ENCODE data around the gene MYL6. TPM values are rescaled to one million over a fixed set of nuclear protein-coding genes. Genes with fewer than 3 reads are reported as not detected.

MYL6 gene
- total RNA-seq, 4 donors from 2014 or later = 1,110 to 2,359 (median 1,915) TPM

DNA sequence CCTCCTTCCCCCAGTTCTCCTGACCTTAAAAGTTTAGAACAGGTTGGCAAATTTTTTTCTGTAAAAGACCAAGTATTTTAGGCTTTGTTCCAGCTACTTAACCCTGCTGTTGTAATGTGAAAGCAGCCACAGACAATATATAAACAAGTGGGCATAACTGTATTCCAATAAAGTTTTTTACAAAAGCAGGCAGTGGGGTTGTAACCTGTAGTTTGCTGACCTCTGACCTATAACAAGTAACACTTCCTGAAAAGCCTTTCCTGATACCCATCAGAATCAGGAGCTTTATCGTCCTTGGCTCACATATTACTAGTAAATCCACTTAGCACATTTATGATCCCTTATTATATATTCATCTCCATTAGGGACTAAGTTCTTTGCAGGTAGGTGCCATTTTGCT is 44.2 kb downstream of the MYL6 start:
- intact Hi-C loops (cut with DNase I) = loop anchor here (10.0 kb wide), 1 partner anchor 262 kb away; the partner anchor contains the start of gene SPRYD4
- Histone ChIP-seq H3K4me1 (peaks cover 0 to 5% of the 10 kb centered on the region in 2 donors), H3K9me3 (no peaks in the 10 kb centered on the region), H3K4me3 (replicated peaks in 1 of 3) (no peak overlapping the region), H3K27me3 (no peaks in the 10 kb centered on the region), H3K27ac (peak overlapping the region in 1 of 3 donors; percentile 37), H3K36me3 (peaks cover 18 to 22% of the 10 kb centered on the region in 2 donors)
- DNase-seq = no peak
- 56 to 64% methylated on average over 1 of the region's 1 CpG for WGBS, 2 donors
- TF ChIP-seq, protein P1, sequence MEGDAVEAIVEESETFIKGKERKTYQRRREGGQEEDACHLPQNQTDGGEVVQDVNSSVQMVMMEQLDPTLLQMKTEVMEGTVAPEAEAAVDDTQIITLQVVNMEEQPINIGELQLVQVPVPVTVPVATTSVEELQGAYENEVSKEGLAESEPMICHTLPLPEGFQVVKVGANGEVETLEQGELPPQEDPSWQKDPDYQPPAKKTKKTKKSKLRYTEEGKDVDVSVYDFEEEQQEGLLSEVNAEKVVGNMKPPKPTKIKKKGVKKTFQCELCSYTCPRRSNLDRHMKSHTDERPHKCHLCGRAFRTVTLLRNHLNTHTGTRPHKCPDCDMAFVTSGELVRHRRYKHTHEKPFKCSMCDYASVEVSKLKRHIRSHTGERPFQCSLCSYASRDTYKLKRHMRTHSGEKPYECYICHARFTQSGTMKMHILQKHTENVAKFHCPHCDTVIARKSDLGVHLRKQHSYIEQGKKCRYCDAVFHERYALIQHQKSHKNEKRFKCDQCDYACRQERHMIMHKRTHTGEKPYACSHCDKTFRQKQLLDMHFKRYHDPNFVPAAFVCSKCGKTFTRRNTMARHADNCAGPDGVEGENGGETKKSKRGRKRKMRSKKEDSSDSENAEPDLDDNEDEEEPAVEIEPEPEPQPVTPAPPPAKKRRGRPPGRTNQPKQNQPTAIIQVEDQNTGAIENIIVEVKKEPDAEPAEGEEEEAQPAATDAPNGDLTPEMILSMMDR (IDR thresholded peaks at IDR 0.05) = no peak
- no peak for TF ChIP-seq POLR2A (IDR thresholded peaks at IDR 0.05)

DNA sequence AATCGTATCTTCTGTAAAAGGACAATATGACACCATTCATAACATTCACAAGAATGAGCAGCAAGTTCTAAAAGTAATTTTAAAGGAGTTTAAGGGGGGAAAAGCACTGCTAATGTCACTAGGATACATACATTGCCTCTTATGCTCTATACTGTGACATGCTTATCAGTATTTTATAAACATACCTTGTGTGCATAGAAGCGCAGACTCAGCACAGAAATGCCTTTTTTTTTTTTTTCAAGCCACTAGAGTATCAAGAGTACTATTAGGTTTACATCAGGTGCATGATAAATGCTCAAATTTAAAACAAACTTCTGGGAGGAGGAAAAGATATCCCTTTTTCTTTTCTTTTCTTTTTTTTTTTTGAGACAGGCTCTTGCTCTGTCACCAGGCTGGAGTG is 44.7 kb downstream of the MYL6 start:
- Histone ChIP-seq H3K4me3 (replicated peaks in 1 of 3) (no peak overlapping the region), H3K36me3 (peaks cover 22 to 27% of the 10 kb centered on the region in 2 donors), H3K9me3 (no peaks in the 10 kb centered on the region), H3K27me3 (no peaks in the 10 kb centered on the region), H3K4me1 (peaks cover 0 to 5% of the 10 kb centered on the region in 2 donors), H3K27ac (no peak overlapping the region)
- intact Hi-C loops (cut with DNase I) = loop anchor here (10.0 kb wide), 1 partner anchor 262 kb away; the partner anchor contains the start of gene SPRYD4
- TF ChIP-seq, protein P1 (IDR thresholded peaks at IDR 0.05) = no peak
- TF ChIP-seq POLR2A (IDR thresholded peaks at IDR 0.05) = no peak
- 60 to 67% methylated on average over 2 of the region's 2 CpGs for WGBS, 2 donors
- DNase-seq = no peak

DNA sequence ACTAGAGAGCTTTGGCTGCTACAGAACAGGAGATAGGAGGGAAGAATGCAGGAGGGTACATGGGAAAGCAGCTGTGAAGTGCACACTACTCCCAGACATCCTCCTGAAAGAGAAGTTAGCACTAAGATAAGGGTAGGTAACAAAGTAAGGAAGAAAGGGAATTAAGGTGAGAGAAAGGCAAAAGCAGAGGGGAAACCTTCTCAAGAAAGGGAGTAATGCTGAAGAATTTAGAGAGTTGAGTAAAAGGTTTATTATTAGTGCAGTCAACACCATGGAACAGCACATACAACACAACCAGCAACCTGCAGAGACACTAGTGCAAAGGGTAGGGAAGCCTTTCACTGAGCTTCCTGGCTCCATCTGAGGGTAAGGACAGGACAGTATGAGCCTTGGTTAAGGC is 46.1 kb downstream of the MYL6 start:
- Histone ChIP-seq H3K27ac (no peak overlapping the region), H3K36me3 (peaks cover 30 to 36% of the 10 kb centered on the region in 2 donors), H3K4me3 (replicated peaks in 1 of 3) (no peak overlapping the region), H3K9me3 (no peaks in the 10 kb centered on the region), H3K27me3 (no peaks in the 10 kb centered on the region), H3K4me1 (peaks cover 0 to 5% of the 10 kb centered on the region in 2 donors)
- no peak for DNase-seq
- intact Hi-C loops (cut with DNase I) = loop anchor here (10.0 kb wide), 1 partner anchor 261 kb away; the partner anchor contains the start of gene SPRYD4
- TF ChIP-seq, protein P1 (IDR thresholded peaks at IDR 0.05) = no peak
- no peak for TF ChIP-seq POLR2A (IDR thresholded peaks at IDR 0.05)

DNA sequence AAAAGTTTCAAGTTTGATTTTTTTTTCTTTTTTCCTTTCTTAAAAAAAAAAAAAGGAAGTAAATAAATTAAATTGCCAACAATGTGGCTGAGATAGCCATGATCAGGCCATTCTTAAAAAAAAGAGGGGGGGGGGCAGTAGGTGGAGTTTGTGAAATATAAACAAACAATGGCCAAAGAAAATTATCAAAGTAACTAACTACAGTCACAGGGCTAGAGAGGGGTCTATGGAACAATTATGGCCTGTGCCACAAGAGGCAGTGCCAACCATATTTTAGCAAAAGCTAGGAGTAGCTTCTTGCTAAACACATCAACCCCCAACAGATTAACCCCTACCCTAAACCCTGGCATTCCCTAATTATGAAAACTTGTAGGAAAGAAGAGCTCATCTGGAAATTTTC is 47.3 kb downstream of the MYL6 start:
- no peaks in the 10 kb centered on the region for H3K9me3 ChIP-seq
- H3K27ac ChIP-seq = no peak overlapping the region
- peaks cover 40 to 47% of the 10 kb centered on the region in 2 donors for H3K36me3 ChIP-seq
- intact Hi-C loops (cut with DNase I) = loop anchor here (10.0 kb wide), 1 partner anchor 259 kb away; the partner anchor contains the start of gene SPRYD4
- no peaks in the 10 kb centered on the region for H3K27me3 ChIP-seq
- no peak for DNase-seq
- H3K4me1 ChIP-seq = peaks cover 0 to 5% of the 10 kb centered on the region in 2 donors
- H3K4me3 ChIP-seq (replicated peaks in 1 of 3) = no peak overlapping the region
- TF ChIP-seq, protein P1 (IDR thresholded peaks at IDR 0.05) = no peak
- TF ChIP-seq POLR2A (IDR thresholded peaks at IDR 0.05) = no peak

DNA sequence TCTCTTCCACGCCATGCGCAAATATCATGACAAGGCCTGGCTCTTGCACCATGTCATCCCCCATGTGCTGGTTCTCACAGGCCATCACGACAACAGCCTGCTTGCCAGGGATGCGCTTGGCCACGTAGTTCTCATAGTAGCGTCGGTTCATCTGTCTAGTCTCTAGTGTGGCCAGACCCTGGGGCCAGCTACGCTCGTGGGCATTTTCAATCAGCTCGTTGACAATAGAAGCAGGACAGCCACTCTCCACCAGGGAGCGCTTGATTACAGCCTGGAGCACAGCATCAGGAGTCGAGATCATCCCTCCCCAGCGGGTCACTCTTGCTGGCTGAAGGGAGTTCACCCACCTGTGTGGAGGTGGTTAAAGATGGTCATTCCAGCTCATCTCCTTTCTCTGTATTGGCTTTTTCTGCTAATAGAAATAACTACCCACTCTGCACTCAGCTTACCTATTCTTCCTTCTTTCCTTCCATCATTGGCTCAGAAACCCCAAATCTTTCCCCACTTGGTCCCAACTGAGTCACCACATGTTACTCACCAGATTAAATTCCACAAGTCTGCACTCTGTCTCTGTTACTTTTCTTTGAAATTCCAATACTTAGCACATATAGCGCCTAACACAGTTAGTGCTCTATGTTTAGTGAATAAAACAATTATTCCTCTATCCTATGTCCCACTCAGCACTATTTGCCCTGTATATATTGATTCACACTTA is 48.5 kb downstream of the MYL6 start:
- H3K36me3 ChIP-seq = peaks cover 44 to 49% of the 10 kb centered on the region in 2 donors
- DNase-seq = peak; percentile 36 to 40
- WGBS, 2 donors = 74 to 76% methylated on average over 11 to 14 of the region's 14 CpGs
- no peak for TF ChIP-seq POLR2A (IDR thresholded peaks at IDR 0.05)
- TF ChIP-seq, protein P1 (IDR thresholded peaks at IDR 0.05) = peak in 4 of 6 experiments; percentile 24 to 43 (median 32)
- no peak overlapping the region for H3K27ac ChIP-seq
- H3K4me1 ChIP-seq = peaks cover 0 to 5% of the 10 kb centered on the region in 2 donors
- H3K27me3 ChIP-seq = no peaks in the 10 kb centered on the region
- no peaks in the 10 kb centered on the region for H3K9me3 ChIP-seq
- intact Hi-C loops (cut with DNase I) = loop anchor here (10.0 kb wide), 1 partner anchor 258 kb away; the partner anchor contains the start of gene SPRYD4
- H3K4me3 ChIP-seq (replicated peaks in 1 of 3) = no peak overlapping the region

All from thyroid gland (tissue), 4 donors.